MCF 10A (cell line): ENCODE measurements around the gene BIN1. TPM values are rescaled to one million over a fixed set of nuclear protein-coding genes. Genes with fewer than 3 reads are reported as not detected.
A peak's percentile ranks its signal among the peaks of the same experiment; 100 is the strongest.

ENCODE experiments used
- BruUV-seq: library from RNA; stranded (reverse); fragments of 400-500 nt; replicated peaks from 2 replicates; lab custom pipeline; 2021; lab: Mats Ljungman, UMichigan
- CTCF ChIA-PET: fragments of 300-600 bp; sonication (Branson Sonifier 250); formaldehyde crosslinking; extraction: SDS; loops from one replicate; lab custom pipeline; 2021; ENCODE audit warnings: antibody characterized with exemption, inconsistent platforms; lab: Yijun Ruan, JAX
- POLR2A ChIA-PET: fragments of 300-600, 350-650 bp; sonication (Branson Sonifier 250); formaldehyde crosslinking; extraction: SDS; loops from one replicate; lab custom pipeline; 2020; ENCODE audit warnings: antibody characterized with exemption, inconsistent platforms; lab: Yijun Ruan, JAX
- DNase-seq: peaks from one replicate; pipeline ENCODE4 v3.0.0-alpha.2; 2018; ENCODE audit not compliant: unreplicated experiment
- H3K27ac Mint-ChIP-seq: one replicate; pipeline ENCODE4 v1.8.0; 2022; ENCODE audit warnings: mild to moderate bottlenecking, low read depth, mixed read lengths; ENCODE audit not compliant: unreplicated experiment
- H3K27me3 Mint-ChIP-seq: one replicate; pipeline ENCODE4 v1.8.0; 2022; ENCODE audit warnings: mixed read lengths; ENCODE audit not compliant: insufficient read depth, unreplicated experiment
- H3K36me3 Mint-ChIP-seq: one replicate; pipeline ENCODE4 v1.8.0; 2022; ENCODE audit warnings: mild to moderate bottlenecking, moderate library complexity, mixed read lengths; ENCODE audit not compliant: insufficient read depth, unreplicated experiment
- H3K4me1 Mint-ChIP-seq: one replicate; pipeline ENCODE4 v1.8.0; 2022; ENCODE audit warnings: mixed read lengths; ENCODE audit not compliant: insufficient read depth, unreplicated experiment
- H3K4me3 Mint-ChIP-seq: one replicate; pipeline ENCODE4 v1.8.0; 2022; ENCODE audit warnings: mild to moderate bottlenecking, moderate library complexity, mixed read lengths; ENCODE audit not compliant: unreplicated experiment
- H3K9me3 Mint-ChIP-seq: one replicate; pipeline ENCODE4 v1.8.0; 2022; ENCODE audit warnings: mixed read lengths; ENCODE audit not compliant: unreplicated experiment
- CTCF ChIP-seq: fragments of 200-600 bp; IDR thresholded peaks from one replicate; pipeline ENCODE4 v1.8.0; 2022; ENCODE audit warnings: antibody characterized with exemption, mild to moderate bottlenecking; ENCODE audit not compliant: unreplicated experiment
- intact Hi-C: fragments of 100-400 bp; cut with micrococcal nuclease; formaldehyde crosslinking; loops from 2 replicates; pipeline ENCODE4 v1.14.1; 2022
- total RNA-seq: library from RNA; stranded (reverse); gene quantifications from 2 replicates; pipeline ENCODE4 v1.2.3, GENCODE V29; 2022

Gene BIN1
- total RNA-seq, 1 experiment from 2014 or later = 29.6 TPM

GRCh38 chr2:127101048-127101611, 5.8 kb downstream of the BIN1 start:
- Mint-ChIP-seq H3K4me3 (peak overlapping the region; percentile 33), H3K27ac (peak overlapping the region; percentile 91), H3K4me1 (peaks cover 32% of the 10 kb centered on the region), H3K36me3 (no peaks in the 10 kb centered on the region), H3K9me3 (no peaks in the 10 kb centered on the region), H3K27me3 (no peaks in the 10 kb centered on the region)
- DNase-seq = no peak
- POLR2A ChIA-PET = interaction anchor here (0.6 to 1.6 kb wide), 2 partner anchors 16 to 36 kb away, joined by 4 to 5 read pairs; no protein-coding TSS in a partner anchor
- no peak for TF ChIP-seq CTCF
- no TSS peak for BruUV-seq
- intact Hi-C loops = no loop called here
- CTCF ChIA-PET = interaction anchor here (0.6 to 1.6 kb wide), 4 partner anchors 18 to 122 kb away, joined by 3 to 4 read pairs (median 4); no protein-coding TSS in a partner anchor

- ChIA-PET POLR2A (interaction anchor here (0.6 to 1.6 kb wide), 2 partner anchors 16 to 35 kb away, joined by 4 to 5 read pairs; no protein-coding TSS in a partner anchor), CTCF (interaction anchor here (0.7 to 1.6 kb wide), 3 partner anchors 9 to 49 kb away, joined by 3 to 4 read pairs (median 3); no protein-coding TSS in a partner anchor)
- intact Hi-C loops = no loop called here
- Mint-ChIP-seq H3K4me1 (peaks cover 34% of the 10 kb centered on the region), H3K9me3 (no peaks in the 10 kb centered on the region), H3K27ac (no peak overlapping the region), H3K36me3 (no peaks in the 10 kb centered on the region), H3K27me3 (no peaks in the 10 kb centered on the region), H3K4me3 (peak overlapping the region; percentile 33)
- no TSS peak for BruUV-seq
- TF ChIP-seq CTCF = no peak
- DNase-seq = peak; percentile 87
These were observed 6.5 kb downstream of the BIN1 start for GRCh38 chr2:127100251-127101047.

GRCh38 chr2:127098711-127099110, 8.2 kb downstream of the BIN1 start:
- BruUV-seq = no TSS peak
- DNase-seq = no peak
- CTCF ChIA-PET = no interaction called here
- H3K4me1 Mint-ChIP-seq = peaks cover 46% of the 10 kb centered on the region
- no peaks in the 10 kb centered on the region for H3K9me3 Mint-ChIP-seq
- no peaks in the 10 kb centered on the region for H3K27me3 Mint-ChIP-seq
- H3K4me3 Mint-ChIP-seq = no peak overlapping the region
- POLR2A ChIA-PET = no interaction called here
- H3K27ac Mint-ChIP-seq = no peak overlapping the region
- intact Hi-C loops = no loop called here
- peaks cover 3% of the 10 kb centered on the region for H3K36me3 Mint-ChIP-seq
- no peak for TF ChIP-seq CTCF

- no peak overlapping the region for H3K27ac Mint-ChIP-seq
- intact Hi-C loops = no loop called here
- H3K4me3 Mint-ChIP-seq = no peak overlapping the region
- no TSS peak for BruUV-seq
- ChIA-PET POLR2A (no interaction called here), CTCF (no interaction called here)
- H3K27me3 Mint-ChIP-seq = no peaks in the 10 kb centered on the region
- no peak for TF ChIP-seq CTCF
- no peaks in the 10 kb centered on the region for H3K9me3 Mint-ChIP-seq
- peaks cover 53% of the 10 kb centered on the region for H3K4me1 Mint-ChIP-seq
- no peak for DNase-seq
- peaks cover 7% of the 10 kb centered on the region for H3K36me3 Mint-ChIP-seq
These were observed 8.9 kb downstream of the BIN1 start for GRCh38 chr2:127097841-127098651.
